HepG2 (cell line): Measurements from ENCODE around the gene COPA.

Experiments used
- KLF9 ChIP-seq: IDR thresholded peaks from 2 replicates; pipeline ENCODE4 v1.6.1; 2016; ENCODE audit warnings: low read depth
- NR3C1 ChIP-seq: sonication (generic); formaldehyde crosslinking; IDR thresholded peaks from 2 replicates; pipeline ENCODE4 v1.4.0; 2020; ENCODE audit warnings: missing genetic modification reagents
- POLR2A ChIP-seq, 2 experiments: IDR thresholded peaks; 2 replicates each; pipeline ENCODE4 v1.6.1; 2011; ENCODE audit warnings: low read depth in 2 of 2, low read length in 2 of 2, mild to moderate bottlenecking in 1 of 2, moderate library complexity in 1 of 2; ENCODE audit not compliant: insufficient read depth in 1 of 2
- SIN3B ChIP-seq: fragments of 150-350 bp; IDR thresholded peaks from 2 replicates; pipeline ENCODE4 v1.6.1; 2014; ENCODE audit warnings: low read length
- SMARCC2 ChIP-seq: fragments of 450-650 bp; IDR thresholded peaks from 2 replicates; pipeline ENCODE4 v1.6.1; 2017; ENCODE audit warnings: antibody characterized with exemption, mild to moderate bottlenecking
- SNAPC2 ChIP-seq: sonication (generic); formaldehyde crosslinking; IDR thresholded peaks from 2 replicates; pipeline ENCODE4 v1.8.1; 2022; ENCODE audit warnings: mild to moderate bottlenecking, missing genetic modification reagents
- TGIF2 ChIP-seq: IDR thresholded peaks from 2 replicates; pipeline ENCODE4 v1.6.1; 2016; ENCODE audit warnings: control low read depth, missing compliant biosample characterization
- ZMAT3 ChIP-seq: sonication (generic); formaldehyde crosslinking; conservative IDR thresholded peaks from 2 replicates; pipeline ENCODE4 v1.7.0; 2021; ENCODE audit warnings: missing genetic modification reagents
- ZNF24 ChIP-seq: fragments of 450-650 bp; IDR thresholded peaks from 2 replicates; pipeline ENCODE4 v1.6.1; 2017; ENCODE audit warnings: antibody characterized with exemption, mild to moderate bottlenecking
- ZNF362 ChIP-seq: sonication (generic); formaldehyde crosslinking; IDR thresholded peaks from 2 replicates; pipeline ENCODE4 v1.4.0; 2020; ENCODE audit warnings: missing genetic modification reagents, mild to moderate bottlenecking, borderline replicate concordance
- ZNF772 ChIP-seq: sonication (generic); formaldehyde crosslinking; IDR thresholded peaks from 2 replicates; pipeline ENCODE4 v1.5.0; 2020; ENCODE audit warnings: mild to moderate bottlenecking, missing genetic modification reagents
- ZSCAN29 ChIP-seq: sonication (generic); formaldehyde crosslinking; conservative IDR thresholded peaks from 2 replicates; pipeline ENCODE4 v1.4.0; 2020; ENCODE audit warnings: mild to moderate bottlenecking, missing genetic modification reagents
- TF ChIP-seq, protein P1 (sequence below): sonication (generic); formaldehyde crosslinking; IDR thresholded peaks from 2 replicates; pipeline ENCODE4 v1.5.0; 2020; ENCODE audit warnings: mild to moderate bottlenecking, missing genetic modification reagents, moderate library complexity
- TF ChIP-seq, protein P2 (sequence below): sonication (generic); formaldehyde crosslinking; conservative IDR thresholded peaks from 2 replicates; pipeline ENCODE4 v1.8.0; 2022; ENCODE audit warnings: missing genetic modification reagents

- TF ChIP-seq, protein P1, sequence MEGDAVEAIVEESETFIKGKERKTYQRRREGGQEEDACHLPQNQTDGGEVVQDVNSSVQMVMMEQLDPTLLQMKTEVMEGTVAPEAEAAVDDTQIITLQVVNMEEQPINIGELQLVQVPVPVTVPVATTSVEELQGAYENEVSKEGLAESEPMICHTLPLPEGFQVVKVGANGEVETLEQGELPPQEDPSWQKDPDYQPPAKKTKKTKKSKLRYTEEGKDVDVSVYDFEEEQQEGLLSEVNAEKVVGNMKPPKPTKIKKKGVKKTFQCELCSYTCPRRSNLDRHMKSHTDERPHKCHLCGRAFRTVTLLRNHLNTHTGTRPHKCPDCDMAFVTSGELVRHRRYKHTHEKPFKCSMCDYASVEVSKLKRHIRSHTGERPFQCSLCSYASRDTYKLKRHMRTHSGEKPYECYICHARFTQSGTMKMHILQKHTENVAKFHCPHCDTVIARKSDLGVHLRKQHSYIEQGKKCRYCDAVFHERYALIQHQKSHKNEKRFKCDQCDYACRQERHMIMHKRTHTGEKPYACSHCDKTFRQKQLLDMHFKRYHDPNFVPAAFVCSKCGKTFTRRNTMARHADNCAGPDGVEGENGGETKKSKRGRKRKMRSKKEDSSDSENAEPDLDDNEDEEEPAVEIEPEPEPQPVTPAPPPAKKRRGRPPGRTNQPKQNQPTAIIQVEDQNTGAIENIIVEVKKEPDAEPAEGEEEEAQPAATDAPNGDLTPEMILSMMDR (CRISPR knock-in tag): no peak
- no peak for TF ChIP-seq SMARCC2
- TF ChIP-seq ZSCAN29 (CRISPR knock-in tag): no peak
- TF ChIP-seq POLR2A (IDR thresholded peaks at IDR 0.05; ENCODE audit: insufficient read depth in 1 of 2, low read depth in 2 of 2, low read length in 2 of 2): no peak
- TF ChIP-seq TGIF2: no peak
- TF ChIP-seq ZNF24: no peak
- TF ChIP-seq ZNF362 (CRISPR knock-in tag): no peak
- no peak for TF ChIP-seq ZNF772
- TF ChIP-seq NR3C1 (CRISPR knock-in tag): no peak
- no peak for TF ChIP-seq SNAPC2
- no peak for TF ChIP-seq ZMAT3 (CRISPR knock-in tag)
- TF ChIP-seq, protein P2, sequence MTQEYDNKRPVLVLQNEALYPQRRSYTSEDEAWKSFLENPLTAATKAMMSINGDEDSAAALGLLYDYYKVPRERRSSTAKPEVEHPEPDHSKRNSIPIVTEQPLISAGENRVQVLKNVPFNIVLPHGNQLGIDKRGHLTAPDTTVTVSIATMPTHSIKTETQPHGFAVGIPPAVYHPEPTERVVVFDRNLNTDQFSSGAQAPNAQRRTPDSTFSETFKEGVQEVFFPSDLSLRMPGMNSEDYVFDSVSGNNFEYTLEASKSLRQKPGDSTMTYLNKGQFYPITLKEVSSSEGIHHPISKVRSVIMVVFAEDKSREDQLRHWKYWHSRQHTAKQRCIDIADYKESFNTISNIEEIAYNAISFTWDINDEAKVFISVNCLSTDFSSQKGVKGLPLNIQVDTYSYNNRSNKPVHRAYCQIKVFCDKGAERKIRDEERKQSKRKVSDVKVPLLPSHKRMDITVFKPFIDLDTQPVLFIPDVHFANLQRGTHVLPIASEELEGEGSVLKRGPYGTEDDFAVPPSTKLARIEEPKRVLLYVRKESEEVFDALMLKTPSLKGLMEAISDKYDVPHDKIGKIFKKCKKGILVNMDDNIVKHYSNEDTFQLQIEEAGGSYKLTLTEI (CRISPR knock-in tag): no peak
- TF ChIP-seq SIN3B: no peak
- no peak for TF ChIP-seq KLF9 (CRISPR knock-in tag)
Observed at GRCh38 chr1:160374306-160375110, 31.5 kb upstream of the COPA start.
